Measurements from ENCODE around the gene RBFA. TPM values are rescaled to one million over a fixed set of nuclear protein-coding genes. Genes with fewer than 3 reads are reported as not detected.

RBFA gene
- total and polyA plus RNA-seq, 7 donors = 17.9 to 29.0 (median 19.7) TPM

Other genes with a start within 250 kb of the RBFA start
- under 1 TPM in 3 of 4 donors, not detected in 1; 0.20 to 0.54 (median 0.27) TPM for gene KCNG2, start 236.5 kb upstream of the RBFA start, total RNA-seq
- gene KCNG2, start 236.5 kb upstream of the RBFA start, polyA plus RNA-seq = under 1 TPM in 2 of 3 donors, not detected in 1; 0.04 to 0.29 TPM
- 100 to 1,000 TPM in 2 of 4 donors, 10 to 100 TPM in 2; 36.4 to 160 (median 72.7) TPM for gene SLC66A2, start 82.8 kb upstream of the RBFA start, total RNA-seq
- 10 to 100 TPM; 53.4 to 79.3 (median 67.7) TPM for gene SLC66A2, start 82.8 kb upstream of the RBFA start, polyA plus RNA-seq
- gene HSBP1L1, start 69.8 kb upstream of the RBFA start, total RNA-seq = 1 to 10 TPM; 2.5 to 9.3 (median 8.4) TPM
- 10 to 100 TPM in 2 of 3 donors, 1 to 10 TPM in 1; 5.0 to 11.9 (median 10.2) TPM for gene HSBP1L1, start 69.8 kb upstream of the RBFA start, polyA plus RNA-seq
- 100 to 1,000 TPM in 3 of 4 donors, 10 to 100 TPM in 1; 81.5 to 147 (median 108) TPM for gene TXNL4A, start 45.9 kb upstream of the RBFA start, total RNA-seq
- gene TXNL4A, start 45.9 kb upstream of the RBFA start, polyA plus RNA-seq = 100 to 1,000 TPM; 111 to 217 (median 150) TPM
- 1 to 10 TPM; 3.1 to 4.6 (median 3.8) TPM for gene ADNP2, start 74.8 kb downstream of the RBFA start, total RNA-seq
- gene ADNP2, start 74.8 kb downstream of the RBFA start, polyA plus RNA-seq = 1 to 10 TPM; 1.5 to 3.4 (median 3.4) TPM
- 1 to 10 TPM; 1.1 to 1.5 (median 1.3) TPM for gene PARD6G, start 213.1 kb downstream of the RBFA start, total RNA-seq
- under 1 TPM; 0.22 to 1.00 (median 0.39) TPM for gene PARD6G, start 213.1 kb downstream of the RBFA start, polyA plus RNA-seq